ENCODE measurements around the gene PAX2.

PAX2 gene

GRCh38 chr10:100793055-100793454 lies 47.7 kb downstream of the PAX2 start:
- DNase-seq: no peak

DNA sequence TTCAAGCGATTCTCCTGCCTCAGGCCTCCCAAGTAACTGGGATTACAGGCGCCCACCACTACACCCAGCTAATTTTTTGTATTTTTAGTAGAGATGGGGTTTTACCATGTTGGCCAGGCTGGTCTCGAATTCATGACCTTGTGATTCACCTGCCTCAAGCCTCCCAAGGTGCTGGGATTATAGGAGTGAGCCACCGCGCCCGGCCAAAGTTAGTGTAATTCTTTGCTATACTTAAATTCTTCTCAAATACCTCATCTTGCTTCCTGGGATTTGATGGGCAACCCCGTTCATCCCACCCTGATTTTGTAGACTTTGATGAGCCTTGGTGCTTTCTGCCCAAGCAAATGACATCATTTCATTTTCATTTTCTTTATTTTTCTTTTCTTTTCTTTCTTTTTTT lies 54.5 kb downstream of the PAX2 start:
- DNase-seq: no peak

DNA sequence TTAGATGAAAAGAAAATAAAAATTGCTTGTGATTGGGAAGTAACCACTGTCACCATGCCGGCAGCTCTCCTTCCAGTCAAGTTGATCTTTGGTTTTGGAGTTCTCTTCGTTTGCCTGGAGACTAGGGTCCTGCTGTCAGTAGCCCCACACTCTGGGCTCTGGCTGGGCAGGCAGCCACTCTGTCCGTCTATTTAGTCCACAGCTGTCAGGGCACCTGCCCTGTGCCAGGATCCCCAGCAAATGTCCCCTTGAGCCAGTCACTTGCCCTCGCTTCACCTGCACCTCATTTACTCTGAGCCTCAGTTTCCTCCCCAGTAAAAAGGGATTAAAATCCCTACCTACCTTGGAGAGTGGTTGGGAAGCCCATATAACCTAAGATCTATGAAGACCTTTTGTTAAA lies 55.5 kb downstream of the PAX2 start:
- no peak for DNase-seq

GRCh38 chr10:100802196-100802595 lies 56.8 kb downstream of the PAX2 start:
- DNase-seq: no peak

DNA sequence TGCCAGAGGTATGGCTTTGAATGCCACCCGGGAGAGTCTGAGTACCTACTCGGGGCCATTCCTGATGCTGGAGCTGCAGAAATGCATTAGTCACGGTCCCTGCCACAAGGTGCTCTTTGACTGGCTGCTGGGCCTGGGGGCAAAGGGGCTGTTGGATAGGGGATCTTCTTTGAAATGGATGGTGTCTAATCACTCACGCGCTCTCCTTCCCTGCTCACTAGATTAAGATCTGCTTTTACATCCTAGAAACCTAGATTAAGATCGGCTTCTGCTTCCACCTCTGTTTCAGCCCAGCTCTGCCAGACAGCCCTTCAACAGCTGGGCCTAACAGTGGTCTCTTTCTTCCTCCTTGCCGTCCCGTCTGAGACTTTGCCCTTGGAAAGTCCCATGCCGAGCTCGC lies 57.2 kb downstream of the PAX2 start:
- no peak for DNase-seq

DNA sequence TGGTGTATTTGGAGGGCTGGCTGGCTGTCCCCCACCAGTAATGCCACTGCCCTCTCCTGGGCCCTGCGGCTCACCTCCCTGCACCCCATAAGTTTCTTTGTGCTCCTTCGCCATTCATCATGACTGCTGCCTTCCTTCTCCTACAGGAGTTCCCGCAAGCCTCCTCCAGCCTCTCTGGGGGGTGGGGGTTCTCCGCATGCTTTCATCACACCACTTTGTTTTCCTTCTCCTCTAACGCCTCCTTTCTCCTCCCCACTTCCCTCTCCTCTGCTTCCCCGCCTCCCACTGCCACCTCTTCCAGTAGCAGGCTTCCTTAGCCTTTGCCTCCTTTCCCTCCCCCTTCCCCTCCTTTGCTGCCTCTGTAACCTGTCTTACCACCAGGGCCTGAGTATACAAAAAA lies 58.1 kb downstream of the PAX2 start:
- DNase-seq: no peak

DNA sequence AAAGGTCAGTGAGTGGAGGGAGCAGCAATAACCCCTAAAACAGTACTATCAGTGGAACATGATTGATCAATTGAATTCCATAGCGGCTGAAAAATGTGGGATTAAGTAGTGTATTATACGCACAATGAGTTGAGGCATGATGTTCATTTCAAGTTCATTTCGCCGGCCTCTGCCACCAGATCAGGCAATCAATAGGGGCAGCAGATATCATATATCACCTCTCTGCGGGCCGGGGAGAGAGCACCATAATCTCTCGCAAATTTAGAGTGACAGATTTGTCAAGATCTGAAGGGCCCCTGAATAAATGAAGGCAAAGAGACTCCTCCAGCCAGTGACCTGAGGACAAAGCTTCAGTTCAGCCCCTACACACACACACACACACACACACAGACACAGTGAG lies 58.5 kb downstream of the PAX2 start:
- no peak for DNase-seq

- DNase-seq: no peak
Observed at GRCh38 chr10:100805543-100806355, 60.4 kb downstream of the PAX2 start.

DNA sequence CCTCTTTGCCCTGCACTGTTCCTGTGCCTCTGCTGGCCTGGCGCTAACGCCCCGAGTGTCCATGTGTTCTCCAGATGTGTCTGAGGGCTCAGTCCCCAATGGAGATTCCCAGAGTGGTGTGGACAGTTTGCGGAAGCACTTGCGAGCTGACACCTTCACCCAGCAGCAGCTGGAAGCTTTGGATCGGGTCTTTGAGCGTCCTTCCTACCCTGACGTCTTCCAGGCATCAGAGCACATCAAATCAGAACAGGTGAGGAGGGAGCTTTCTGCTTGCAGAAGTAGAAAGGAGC lies 60.9 kb downstream of the PAX2 start:
- no peak for DNase-seq

GRCh38 chr10:100807241-100807951 lies 62.0 kb downstream of the PAX2 start:
- no peak for DNase-seq

DNA sequence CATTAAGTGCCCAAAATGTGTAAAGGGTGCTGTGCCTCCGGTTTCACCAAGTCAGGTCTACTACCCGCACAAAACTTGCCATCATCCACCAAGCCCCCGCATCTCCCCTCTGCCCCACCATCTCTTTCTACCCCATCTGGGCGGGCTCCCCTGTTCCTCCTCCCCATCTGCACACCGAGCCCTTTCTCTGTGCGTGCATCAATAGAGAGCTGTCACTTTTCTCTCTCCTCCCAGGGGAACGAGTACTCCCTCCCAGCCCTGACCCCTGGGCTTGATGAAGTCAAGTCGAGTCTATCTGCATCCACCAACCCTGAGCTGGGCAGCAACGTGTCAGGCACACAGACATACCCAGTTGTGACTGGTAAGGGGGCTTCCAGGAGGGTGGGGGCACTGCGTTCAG lies 63.5 kb downstream of the PAX2 start:
- DNase-seq: no peak

DNA sequence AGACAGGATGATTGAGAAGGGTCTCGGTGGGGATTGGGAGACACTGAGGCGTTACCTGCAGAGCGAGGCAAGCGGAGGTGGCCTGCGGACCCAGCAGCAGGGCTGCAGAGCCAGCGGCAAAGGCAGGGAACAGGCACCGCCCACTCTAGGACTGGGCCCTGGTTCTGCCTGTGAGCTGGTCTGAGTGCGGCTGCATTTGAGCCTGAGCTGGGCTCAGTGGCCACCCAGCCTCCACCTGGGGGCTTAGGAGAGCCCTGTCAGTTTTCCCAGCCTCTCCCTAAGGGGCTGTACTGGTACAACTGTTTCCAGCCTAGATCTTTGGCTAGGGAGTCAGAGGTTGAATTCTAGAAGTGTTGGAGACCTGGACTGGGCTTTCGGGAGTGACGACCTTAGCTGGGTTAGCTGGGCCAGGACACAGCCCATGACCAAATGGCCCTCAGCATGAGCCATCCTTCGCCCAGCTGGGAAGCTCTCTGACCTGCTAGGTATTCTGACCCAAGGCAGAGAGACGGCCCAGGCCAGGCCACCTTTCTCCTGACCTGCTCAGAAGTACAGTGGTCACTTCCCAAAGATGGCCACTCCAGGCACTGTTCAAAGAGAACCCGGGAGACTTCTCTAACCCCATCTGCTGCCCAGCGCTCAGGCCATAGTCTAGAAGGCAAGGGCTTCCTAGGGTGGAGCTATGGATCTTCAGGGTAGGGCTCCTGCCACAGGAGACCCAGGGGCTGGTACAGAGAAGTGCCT lies 64.9 kb downstream of the PAX2 start:
- no peak for DNase-seq

- no peak for DNase-seq
Observed at GRCh38 chr10:100810835-100811116, 65.4 kb downstream of the PAX2 start.

GRCh38 chr10:100811261-100811660 lies 65.9 kb downstream of the PAX2 start:
- no peak for DNase-seq

GRCh38 chr10:100811752-100812750 lies 66.7 kb downstream of the PAX2 start:
- DNase-seq: no peak

- DNase-seq: no peak
Observed at GRCh38 chr10:100812978-100813377, 67.6 kb downstream of the PAX2 start.

- DNase-seq: no peak
Observed at GRCh38 chr10:100814751-100815474, 69.5 kb downstream of the PAX2 start.

DNA sequence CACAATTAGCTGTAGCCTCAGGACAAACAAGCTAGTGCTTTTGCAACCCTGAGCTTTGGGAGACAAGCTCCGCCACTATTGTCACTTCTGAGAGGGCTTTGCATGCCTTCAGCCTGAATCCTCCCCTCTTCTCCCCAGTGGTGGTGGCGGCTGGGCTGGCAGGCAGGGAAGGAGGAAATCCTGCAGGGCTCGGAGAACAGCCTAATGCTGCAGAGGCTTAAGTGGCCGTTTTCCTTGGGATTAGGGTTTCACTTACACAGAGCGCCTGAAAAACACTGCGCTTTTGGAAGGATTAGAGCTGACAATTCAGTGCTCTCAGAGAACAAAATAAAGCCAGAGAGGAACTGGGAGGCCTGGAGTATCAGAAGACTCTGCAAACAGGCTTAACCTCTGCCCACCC lies 71.3 kb downstream of the PAX2 start:
- no peak for DNase-seq

GRCh38 chr10:100817268-100817839 lies 72.0 kb downstream of the PAX2 start:
- no peak for DNase-seq

- DNase-seq: no peak
Observed at GRCh38 chr10:100819424-100819823, 74.0 kb downstream of the PAX2 start.

DNA sequence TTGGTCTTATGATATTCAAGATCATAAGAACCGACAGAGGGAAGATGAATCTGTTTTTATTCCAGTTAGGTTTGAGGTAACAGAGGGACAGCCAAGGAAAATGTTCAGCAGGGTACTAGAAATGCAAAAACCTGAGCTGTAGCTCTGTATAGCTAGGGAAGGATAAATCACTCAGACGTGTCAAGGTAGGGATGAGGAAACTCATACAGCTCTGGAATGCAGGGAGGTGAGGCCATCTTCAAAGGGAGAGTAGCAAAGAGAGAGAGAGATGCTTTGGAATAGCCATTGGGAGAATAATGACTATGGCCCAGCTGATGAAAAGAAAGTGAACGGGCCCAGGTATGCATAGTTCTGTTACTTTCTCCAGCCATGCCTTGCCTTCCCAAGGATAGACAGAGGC lies 77.8 kb downstream of the PAX2 start:
- no peak for DNase-seq

DNA sequence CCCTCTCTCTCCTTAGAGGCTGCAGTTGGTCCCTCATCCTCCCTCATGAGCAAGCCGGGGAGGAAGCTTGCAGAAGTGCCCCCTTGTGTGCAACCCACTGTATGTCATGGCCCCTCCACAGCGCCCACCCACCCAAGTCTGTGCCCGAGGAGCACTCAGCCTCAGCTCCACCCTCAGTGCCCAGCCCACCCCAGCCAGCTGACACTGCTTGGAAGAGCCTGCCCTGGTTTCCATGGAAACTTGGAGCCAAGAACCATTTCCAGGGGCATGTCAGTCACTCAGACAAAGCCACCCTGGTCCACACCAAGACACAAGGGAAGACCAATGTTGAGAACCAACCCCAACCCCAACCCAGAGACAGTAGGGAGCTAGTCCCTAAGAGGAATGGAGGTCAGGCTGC lies 79.5 kb downstream of the PAX2 start:
- DNase-seq: no peak

All from SW 1271 (cell line).